ENCODE measurements around the gene MEGF10.
"Not testable (repeated sequence)": the region's sequence is repeated elsewhere in the genome, so short reads cannot be mapped to it uniquely, and the experiment has no call there.

The MEGF10 gene

DNA sequence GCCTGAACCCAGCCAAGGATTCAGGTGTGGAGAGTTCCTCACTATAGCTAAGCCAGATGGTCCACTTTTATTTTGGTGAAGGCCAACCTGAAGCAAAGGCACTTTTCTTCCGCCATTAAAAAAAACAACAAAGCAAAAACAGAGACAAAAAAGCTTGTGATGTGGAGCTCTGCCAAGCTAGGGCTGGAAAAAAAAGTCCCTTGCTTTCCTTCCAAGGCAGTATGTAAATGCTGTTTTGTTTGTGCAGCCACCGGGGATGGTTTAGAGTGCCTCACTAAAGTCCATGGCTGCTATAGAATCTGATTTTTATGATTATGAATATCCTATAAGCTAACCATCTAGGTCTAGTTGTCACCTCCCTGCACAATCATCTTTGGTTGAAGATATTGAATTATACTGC lies 14.9 kb downstream of the MEGF10 start:
- no peak overlapping the region for H3K4me3 ChIP-seq (ENCODE audit: severe bottlenecking)
- TF ChIP-seq, protein P1, sequence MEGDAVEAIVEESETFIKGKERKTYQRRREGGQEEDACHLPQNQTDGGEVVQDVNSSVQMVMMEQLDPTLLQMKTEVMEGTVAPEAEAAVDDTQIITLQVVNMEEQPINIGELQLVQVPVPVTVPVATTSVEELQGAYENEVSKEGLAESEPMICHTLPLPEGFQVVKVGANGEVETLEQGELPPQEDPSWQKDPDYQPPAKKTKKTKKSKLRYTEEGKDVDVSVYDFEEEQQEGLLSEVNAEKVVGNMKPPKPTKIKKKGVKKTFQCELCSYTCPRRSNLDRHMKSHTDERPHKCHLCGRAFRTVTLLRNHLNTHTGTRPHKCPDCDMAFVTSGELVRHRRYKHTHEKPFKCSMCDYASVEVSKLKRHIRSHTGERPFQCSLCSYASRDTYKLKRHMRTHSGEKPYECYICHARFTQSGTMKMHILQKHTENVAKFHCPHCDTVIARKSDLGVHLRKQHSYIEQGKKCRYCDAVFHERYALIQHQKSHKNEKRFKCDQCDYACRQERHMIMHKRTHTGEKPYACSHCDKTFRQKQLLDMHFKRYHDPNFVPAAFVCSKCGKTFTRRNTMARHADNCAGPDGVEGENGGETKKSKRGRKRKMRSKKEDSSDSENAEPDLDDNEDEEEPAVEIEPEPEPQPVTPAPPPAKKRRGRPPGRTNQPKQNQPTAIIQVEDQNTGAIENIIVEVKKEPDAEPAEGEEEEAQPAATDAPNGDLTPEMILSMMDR (IDR thresholded peaks at IDR 0.05; ENCODE audit: poor library complexity, severe bottlenecking), result no peak
- no peaks in the 10 kb centered on the region for H3K4me1 ChIP-seq (ENCODE audit: insufficient read depth, poor library complexity, severe bottlenecking)
- no peak overlapping the region for H3K27ac ChIP-seq (ENCODE audit: poor library complexity, severe bottlenecking)
- DNase-seq (ENCODE audit: low spot score), result no peak
- H3K27me3 ChIP-seq (ENCODE audit: insufficient read depth, poor library complexity, severe bottlenecking), result no peaks in the 10 kb centered on the region
- no peaks in the 10 kb centered on the region for H3K36me3 ChIP-seq (ENCODE audit: low read depth)
- no peaks in the 10 kb centered on the region for H3K9me3 ChIP-seq (ENCODE audit: severe bottlenecking)
- ATAC-seq (ENCODE audit: low read depth), result no peak

DNA sequence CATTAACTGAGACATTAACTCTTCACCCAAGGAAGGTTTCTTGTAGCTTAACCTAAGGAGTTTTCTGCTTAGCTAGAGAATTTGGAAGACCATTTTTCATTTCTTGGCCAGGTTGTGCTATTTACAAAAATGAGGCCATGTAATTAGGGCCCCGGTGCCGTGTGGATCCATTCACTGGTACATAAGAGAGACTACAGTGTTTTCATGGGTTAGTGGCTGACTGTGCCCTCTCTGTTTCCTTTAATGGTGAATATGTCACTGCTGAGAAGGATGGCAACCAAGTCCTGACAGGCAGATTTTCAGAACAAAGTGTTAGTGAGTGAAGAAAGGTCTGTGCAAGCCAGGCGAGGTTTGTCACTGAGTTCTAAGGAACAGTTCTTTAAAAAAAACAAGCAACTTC lies 15.4 kb downstream of the MEGF10 start:
- DNase-seq (ENCODE audit: low spot score) (no peak), ATAC-seq (ENCODE audit: low read depth) (no peak)
- Histone ChIP-seq H3K9me3 (ENCODE audit: severe bottlenecking) (no peaks in the 10 kb centered on the region), H3K36me3 (ENCODE audit: low read depth) (no peaks in the 10 kb centered on the region), H3K27ac (ENCODE audit: poor library complexity, severe bottlenecking) (no peak overlapping the region), H3K27me3 (ENCODE audit: insufficient read depth, poor library complexity, severe bottlenecking) (peaks cover 1% of the 10 kb centered on the region), H3K4me1 (ENCODE audit: insufficient read depth, poor library complexity, severe bottlenecking) (no peaks in the 10 kb centered on the region), H3K4me3 (ENCODE audit: severe bottlenecking) (no peak overlapping the region)
- TF ChIP-seq, protein P1 (IDR thresholded peaks at IDR 0.05; ENCODE audit: poor library complexity, severe bottlenecking), result no peak

DNA sequence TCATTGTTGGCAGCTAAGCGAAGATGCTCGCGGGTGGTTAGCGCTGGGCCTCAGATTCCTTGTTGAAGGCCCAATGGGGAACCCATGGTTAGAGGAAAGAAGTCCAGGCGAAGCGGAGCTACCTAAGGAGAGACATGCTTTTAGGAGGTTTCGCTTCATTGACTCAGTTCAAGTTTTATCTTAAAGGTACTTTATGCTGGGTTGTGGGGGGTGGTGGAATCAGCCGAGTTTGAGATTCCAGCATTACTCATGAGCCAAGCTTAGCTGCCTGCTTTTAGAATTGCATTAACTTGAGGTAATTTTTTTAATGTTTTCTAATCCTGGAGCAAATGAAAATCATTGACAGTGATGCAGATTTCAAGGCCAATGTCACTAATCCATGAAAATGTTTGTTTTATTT lies 16.1 kb downstream of the MEGF10 start:
- Histone ChIP-seq H3K4me3 (ENCODE audit: severe bottlenecking) (no peak overlapping the region), H3K4me1 (ENCODE audit: insufficient read depth, poor library complexity, severe bottlenecking) (no peaks in the 10 kb centered on the region), H3K36me3 (ENCODE audit: low read depth) (no peaks in the 10 kb centered on the region), H3K9me3 (ENCODE audit: severe bottlenecking) (no peaks in the 10 kb centered on the region), H3K27me3 (ENCODE audit: insufficient read depth, poor library complexity, severe bottlenecking) (peaks cover 7% of the 10 kb centered on the region), H3K27ac (ENCODE audit: poor library complexity, severe bottlenecking) (no peak overlapping the region)
- TF ChIP-seq, protein P1 (IDR thresholded peaks at IDR 0.05; ENCODE audit: poor library complexity, severe bottlenecking), result no peak
- DNase-seq (ENCODE audit: low spot score) (no peak), ATAC-seq (ENCODE audit: low read depth) (no peak)

DNA sequence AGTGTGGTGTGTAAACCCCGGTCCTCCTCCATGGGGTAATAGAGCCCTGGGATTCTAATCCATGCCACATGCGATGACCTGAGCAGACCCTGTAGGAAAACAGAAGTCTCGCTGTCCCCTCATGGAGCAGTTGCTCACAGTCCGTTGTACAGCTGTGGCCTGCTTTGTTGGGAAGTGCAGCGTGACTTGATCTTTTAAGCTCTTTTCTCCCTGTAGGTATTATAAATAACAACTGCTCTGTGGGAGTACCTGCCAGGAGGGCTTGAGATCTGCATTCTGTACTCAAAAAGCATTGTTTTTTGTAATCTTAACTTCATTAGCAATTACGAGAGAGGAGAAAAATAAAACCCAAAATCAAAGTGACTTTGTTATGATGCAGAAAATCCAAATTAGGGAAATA lies 17.3 kb downstream of the MEGF10 start:
- Histone ChIP-seq H3K4me3 (ENCODE audit: severe bottlenecking) (no peak overlapping the region), H3K27ac (ENCODE audit: poor library complexity, severe bottlenecking) (no peak overlapping the region), H3K36me3 (ENCODE audit: low read depth) (no peaks in the 10 kb centered on the region), H3K9me3 (ENCODE audit: severe bottlenecking) (no peaks in the 10 kb centered on the region), H3K27me3 (ENCODE audit: insufficient read depth, poor library complexity, severe bottlenecking) (peaks cover 17% of the 10 kb centered on the region), H3K4me1 (ENCODE audit: insufficient read depth, poor library complexity, severe bottlenecking) (no peaks in the 10 kb centered on the region)
- TF ChIP-seq, protein P1 (IDR thresholded peaks at IDR 0.05; ENCODE audit: poor library complexity, severe bottlenecking), result no peak
- DNase-seq (ENCODE audit: low spot score) (no peak), ATAC-seq (ENCODE audit: low read depth) (no peak)

DNA sequence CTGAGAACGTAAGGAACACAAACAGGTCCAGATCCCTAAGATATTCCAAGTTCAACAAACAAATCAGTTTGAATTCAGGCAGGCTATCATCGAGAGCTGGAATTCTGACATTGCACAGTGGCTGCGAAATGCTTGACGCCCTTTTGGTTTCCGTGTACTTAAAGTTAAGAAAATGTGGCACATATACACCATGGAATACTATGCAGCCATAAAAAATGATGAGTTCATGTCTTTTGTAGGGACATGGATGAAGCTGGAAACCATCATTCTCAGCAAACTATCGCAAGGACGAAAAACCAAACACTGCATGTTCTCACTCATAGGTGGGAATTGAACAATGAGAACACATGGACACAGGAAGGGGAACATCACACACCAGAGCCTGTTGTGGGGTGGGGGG lies 17.7 kb downstream of the MEGF10 start:
- not testable (repeated sequence) for H3K4me1 ChIP-seq (ENCODE audit: insufficient read depth, poor library complexity, severe bottlenecking); H3K9me3 ChIP-seq (ENCODE audit: severe bottlenecking); H3K27ac ChIP-seq (ENCODE audit: poor library complexity, severe bottlenecking); H3K4me3 ChIP-seq (ENCODE audit: severe bottlenecking); ATAC-seq (ENCODE audit: low read depth); DNase-seq (ENCODE audit: low spot score); H3K36me3 ChIP-seq (ENCODE audit: low read depth)
- peaks cover 21% of the 10 kb centered on the region for H3K27me3 ChIP-seq (ENCODE audit: insufficient read depth, poor library complexity, severe bottlenecking)
